HEK293 (cell line): ENCODE data around the gene CD1C.

ENCODE experiments used
- TCF7L2 ChIP-seq: IDR thresholded peaks from 2 replicates; pipeline ENCODE4 v1.6.1; 2011; ENCODE audit warnings: low read depth, mild to moderate bottlenecking, inconsistent platforms, low read length, moderate library complexity, borderline replicate concordance
- ZNF580 ChIP-seq: fragments of 450-650 bp; formaldehyde crosslinking; IDR thresholded peaks from 2 replicates; pipeline ENCODE4 v1.5.1; 2016; ENCODE audit warnings: missing biosample characterization, missing genetic modification characterization
- TF ChIP-seq, protein P1 (sequence below): fragments of 450-650 bp; formaldehyde crosslinking; IDR thresholded peaks from 2 replicates; pipeline ENCODE4 v1.5.1; 2016; ENCODE audit warnings: missing biosample characterization, missing genetic modification characterization

DNA sequence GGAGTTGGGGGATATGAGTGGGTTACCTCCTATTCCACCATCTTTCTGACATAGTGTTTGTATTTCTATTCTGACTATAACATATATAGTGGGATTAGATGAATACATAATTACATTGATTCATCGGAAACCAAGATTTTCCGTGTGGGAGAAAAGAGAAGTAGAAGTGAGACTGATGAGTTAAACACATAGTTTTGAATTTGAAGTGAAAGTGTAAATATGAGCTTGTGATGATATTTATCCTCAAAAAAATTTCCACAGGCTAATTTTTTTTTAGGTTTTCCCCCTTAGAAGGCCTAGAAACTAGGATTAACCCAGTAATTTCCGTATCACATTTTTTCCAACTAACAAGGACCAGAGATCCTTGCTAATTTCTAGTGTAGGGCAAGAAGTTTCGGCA, 34.7 kb downstream of the CD1C start:
- TF ChIP-seq, protein P1, sequence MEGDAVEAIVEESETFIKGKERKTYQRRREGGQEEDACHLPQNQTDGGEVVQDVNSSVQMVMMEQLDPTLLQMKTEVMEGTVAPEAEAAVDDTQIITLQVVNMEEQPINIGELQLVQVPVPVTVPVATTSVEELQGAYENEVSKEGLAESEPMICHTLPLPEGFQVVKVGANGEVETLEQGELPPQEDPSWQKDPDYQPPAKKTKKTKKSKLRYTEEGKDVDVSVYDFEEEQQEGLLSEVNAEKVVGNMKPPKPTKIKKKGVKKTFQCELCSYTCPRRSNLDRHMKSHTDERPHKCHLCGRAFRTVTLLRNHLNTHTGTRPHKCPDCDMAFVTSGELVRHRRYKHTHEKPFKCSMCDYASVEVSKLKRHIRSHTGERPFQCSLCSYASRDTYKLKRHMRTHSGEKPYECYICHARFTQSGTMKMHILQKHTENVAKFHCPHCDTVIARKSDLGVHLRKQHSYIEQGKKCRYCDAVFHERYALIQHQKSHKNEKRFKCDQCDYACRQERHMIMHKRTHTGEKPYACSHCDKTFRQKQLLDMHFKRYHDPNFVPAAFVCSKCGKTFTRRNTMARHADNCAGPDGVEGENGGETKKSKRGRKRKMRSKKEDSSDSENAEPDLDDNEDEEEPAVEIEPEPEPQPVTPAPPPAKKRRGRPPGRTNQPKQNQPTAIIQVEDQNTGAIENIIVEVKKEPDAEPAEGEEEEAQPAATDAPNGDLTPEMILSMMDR (tag by site-specific recombination) = no peak
- TF ChIP-seq ZNF580 (no peak), TCF7L2 (no peak)
